Measurements from ENCODE around the gene CTBS.
"Not testable (repeated sequence)": the region's sequence is repeated elsewhere in the genome, so short reads cannot be mapped to it uniquely, and the experiment has no call there.

The CTBS gene

GRCh38 chr1:84525779-84526178, 48.5 kb downstream of the CTBS start:
- DNase-seq (ENCODE audit: extremely low read depth, low read depth), result no peak
- TF ChIP-seq, protein P1, sequence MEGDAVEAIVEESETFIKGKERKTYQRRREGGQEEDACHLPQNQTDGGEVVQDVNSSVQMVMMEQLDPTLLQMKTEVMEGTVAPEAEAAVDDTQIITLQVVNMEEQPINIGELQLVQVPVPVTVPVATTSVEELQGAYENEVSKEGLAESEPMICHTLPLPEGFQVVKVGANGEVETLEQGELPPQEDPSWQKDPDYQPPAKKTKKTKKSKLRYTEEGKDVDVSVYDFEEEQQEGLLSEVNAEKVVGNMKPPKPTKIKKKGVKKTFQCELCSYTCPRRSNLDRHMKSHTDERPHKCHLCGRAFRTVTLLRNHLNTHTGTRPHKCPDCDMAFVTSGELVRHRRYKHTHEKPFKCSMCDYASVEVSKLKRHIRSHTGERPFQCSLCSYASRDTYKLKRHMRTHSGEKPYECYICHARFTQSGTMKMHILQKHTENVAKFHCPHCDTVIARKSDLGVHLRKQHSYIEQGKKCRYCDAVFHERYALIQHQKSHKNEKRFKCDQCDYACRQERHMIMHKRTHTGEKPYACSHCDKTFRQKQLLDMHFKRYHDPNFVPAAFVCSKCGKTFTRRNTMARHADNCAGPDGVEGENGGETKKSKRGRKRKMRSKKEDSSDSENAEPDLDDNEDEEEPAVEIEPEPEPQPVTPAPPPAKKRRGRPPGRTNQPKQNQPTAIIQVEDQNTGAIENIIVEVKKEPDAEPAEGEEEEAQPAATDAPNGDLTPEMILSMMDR (IDR thresholded peaks at IDR 0.05; ENCODE audit: low read depth, low read length), result no peak

DNA sequence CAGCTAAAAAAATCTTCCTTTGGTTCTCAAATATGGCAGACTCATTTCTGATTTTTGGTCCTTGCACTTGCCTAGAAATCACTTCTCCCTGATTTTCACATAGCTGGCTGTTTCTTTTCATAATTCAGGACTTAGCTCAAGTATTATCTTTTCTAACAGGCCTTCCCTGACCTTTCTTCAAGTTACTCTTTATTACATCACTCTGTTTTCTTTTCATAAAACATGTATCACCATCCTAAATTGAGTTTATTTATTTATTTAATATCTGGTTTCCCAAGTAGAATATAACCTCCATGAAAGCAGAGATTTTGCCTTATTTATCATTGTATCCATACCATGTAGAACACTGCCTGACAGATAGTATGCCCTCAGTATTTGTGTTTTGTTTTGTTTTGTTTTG, 49.6 kb downstream of the CTBS start:
- DNase-seq (ENCODE audit: extremely low read depth, low read depth), result no peak
- TF ChIP-seq, protein P1 (IDR thresholded peaks at IDR 0.05; ENCODE audit: low read depth, low read length), result no peak

DNA sequence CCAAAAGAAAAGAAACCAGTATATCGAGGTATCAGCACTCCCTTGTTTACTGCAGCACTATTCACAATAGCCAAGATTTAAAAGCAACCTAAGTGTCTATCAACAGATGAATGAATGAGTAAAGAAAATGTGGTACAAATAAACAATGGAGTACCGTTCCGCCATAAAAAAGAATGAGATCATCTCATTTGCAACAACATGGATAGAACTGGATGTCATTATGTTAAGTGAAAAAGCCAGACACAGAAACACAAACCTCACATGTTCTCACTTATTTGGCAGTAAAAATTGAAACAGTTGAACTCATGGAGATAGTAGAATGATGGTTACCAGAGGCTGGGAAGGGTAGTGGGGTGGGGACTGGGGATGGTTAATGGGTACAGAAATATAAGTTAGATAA, 63.6 kb downstream of the CTBS start:
- TF ChIP-seq, protein P1 (IDR thresholded peaks at IDR 0.05; ENCODE audit: low read depth, low read length), result no peak

GRCh38 chr1:84510165-84510564, 64.1 kb downstream of the CTBS start:
- TF ChIP-seq, protein P1 (IDR thresholded peaks at IDR 0.05; ENCODE audit: low read depth, low read length), result no peak
- DNase-seq (ENCODE audit: extremely low read depth, low read depth), result no peak

More for the DNA sequence above, 63.6 kb downstream of the CTBS start:
- DNase-seq (ENCODE audit: extremely low read depth, low read depth), result no peak

GRCh38 chr1:84509029-84509428, 65.2 kb downstream of the CTBS start:
- no peak for DNase-seq (ENCODE audit: extremely low read depth, low read depth)
- TF ChIP-seq, protein P1 (IDR thresholded peaks at IDR 0.05; ENCODE audit: low read depth, low read length), result no peak

DNA sequence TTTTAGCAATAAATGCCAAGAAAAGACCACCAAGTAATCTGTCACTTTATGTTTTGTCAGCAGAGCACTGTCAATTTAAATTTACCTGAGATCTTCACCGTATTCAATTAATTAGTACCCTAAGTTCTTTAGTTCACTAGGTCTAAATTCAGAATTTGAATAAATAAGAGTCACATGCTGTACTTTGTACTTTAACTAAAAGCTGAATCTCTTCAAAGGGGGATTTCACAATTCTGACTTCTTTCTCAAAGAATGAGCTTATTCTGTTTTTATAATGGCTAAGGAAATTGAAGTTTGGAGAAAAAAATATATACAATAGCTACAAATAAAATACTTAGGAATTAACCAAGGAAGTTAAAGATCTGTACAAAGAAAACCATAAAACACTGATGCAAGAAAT, 65.7 kb downstream of the CTBS start:
- DNase-seq (ENCODE audit: extremely low read depth, low read depth), result no peak
- TF ChIP-seq, protein P1 (IDR thresholded peaks at IDR 0.05; ENCODE audit: low read depth, low read length), result no peak

DNA sequence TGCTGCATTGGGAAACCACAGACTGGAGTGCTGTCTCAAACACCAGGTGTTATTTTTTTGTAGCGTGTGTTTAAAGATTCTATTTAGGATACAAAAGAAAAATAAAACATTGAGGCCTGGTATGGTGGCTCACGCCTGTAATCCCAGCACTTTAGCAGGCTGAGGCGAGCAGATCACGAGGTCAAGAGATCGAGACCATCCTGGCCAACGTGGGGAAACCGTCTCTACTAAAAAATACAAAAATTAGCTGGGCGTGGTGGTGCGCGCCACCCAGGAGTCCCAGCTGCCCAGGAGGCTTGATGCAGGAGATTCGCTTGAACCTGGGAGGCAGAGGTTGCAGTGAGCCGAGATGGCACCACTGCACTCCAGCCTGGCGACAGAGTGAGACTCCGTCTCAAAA, 66.4 kb downstream of the CTBS start:
- not testable (repeated sequence) for DNase-seq (ENCODE audit: extremely low read depth, low read depth)

DNA sequence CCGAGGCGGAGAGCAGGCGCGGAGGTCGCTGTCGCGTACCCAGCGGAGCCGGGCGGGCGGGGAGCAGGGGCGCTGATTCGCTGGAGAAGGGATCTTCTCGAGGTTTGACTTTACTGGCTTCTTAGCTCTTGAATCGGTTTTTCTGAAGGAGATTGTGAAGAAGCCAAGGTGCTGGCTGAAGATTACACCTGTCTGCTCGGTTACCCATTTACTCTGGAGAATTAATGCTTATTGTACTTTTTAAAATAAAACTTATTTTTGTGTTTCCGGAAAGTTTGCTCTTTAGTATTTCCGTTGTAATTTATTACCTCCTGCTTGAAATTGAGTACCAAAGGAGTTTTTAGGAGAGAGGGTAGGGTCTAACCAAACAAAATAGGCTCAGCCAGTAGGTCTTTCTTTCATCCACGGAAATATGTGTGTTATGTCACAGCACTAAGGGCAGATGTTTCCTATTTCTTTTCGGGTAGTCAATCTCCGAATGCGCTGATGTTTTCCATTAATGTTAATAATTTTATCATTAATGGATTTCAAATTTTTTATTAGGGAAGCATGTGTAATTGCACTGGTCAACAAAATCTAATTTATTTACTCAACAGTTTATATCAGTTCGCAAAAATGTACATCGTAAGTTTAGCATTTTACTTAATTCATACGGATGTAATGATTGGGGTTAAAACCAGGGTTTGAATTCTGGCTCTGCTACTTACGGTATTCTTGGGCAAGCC, 67.3 kb downstream of the CTBS start:
- DNase-seq (ENCODE audit: extremely low read depth, low read depth), result no peak
- TF ChIP-seq, protein P1 (IDR thresholded peaks at IDR 0.05; ENCODE audit: low read depth, low read length), result no peak
